Stimulated activated CD8-positive, alpha-beta memory T cell treated with anti-CD3 and anti-CD28 coated beads, Interleukin-7, amount 100 ng/mL, for 4 hours (primary cell): ENCODE data around the gene WDR77.
A peak's percentile ranks its signal among the peaks of the same experiment; 100 is the strongest.

ENCODE experiments used
- DNase-seq, 2 donors: peaks; one replicate each; pipeline ENCODE4 v3.0.0-alpha.2; 2020; ENCODE audit warnings: low read depth in 2 of 2

Gene WDR77

GRCh38 chr1:111469539-111469938 is 20.5 kb upstream of the WDR77 start:
- DNase-seq: no peak

- no peak for DNase-seq
These were observed 19.7 kb upstream of the WDR77 start for GRCh38 chr1:111468717-111469100.

- DNase-seq: no peak
These were observed 19.0 kb upstream of the WDR77 start for GRCh38 chr1:111467865-111468716.

GRCh38 chr1:111466480-111466879 is 17.4 kb upstream of the WDR77 start:
- no peak for DNase-seq

- no peak for DNase-seq
These were observed 16.7 kb upstream of the WDR77 start for GRCh38 chr1:111465754-111466153.

- DNase-seq: no peak
These were observed 14.1 kb upstream of the WDR77 start for GRCh38 chr1:111463029-111463683.

- no peak for DNase-seq
These were observed 13.4 kb upstream of the WDR77 start for GRCh38 chr1:111462370-111463028.

- no peak for DNase-seq
These were observed 12.7 kb upstream of the WDR77 start for GRCh38 chr1:111461765-111462164.

- DNase-seq: no peak
These were observed 6.6 kb upstream of the WDR77 start for GRCh38 chr1:111455642-111456031.

GRCh38 chr1:111454859-111455641 is 6.0 kb upstream of the WDR77 start:
- DNase-seq: no peak

GRCh38 chr1:111453706-111454105 is 4.7 kb upstream of the WDR77 start:
- no peak for DNase-seq

GRCh38 chr1:111452581-111452980 is 3.5 kb upstream of the WDR77 start:
- no peak for DNase-seq

GRCh38 chr1:111450185-111450584 is 1.1 kb upstream of the WDR77 start:
- no peak for DNase-seq

- DNase-seq: no peak
These were observed 604 bp upstream of the WDR77 start for GRCh38 chr1:111449703-111450017.

GRCh38 chr1:111448482-111448917 is 556 bp downstream of the WDR77 start:
- DNase-seq: peak in 1 of 2 donors; percentile 10

- DNase-seq: no peak
These were observed 1.8 kb downstream of the WDR77 start for GRCh38 chr1:111446967-111447892.

- no peak for DNase-seq
These were observed 2.5 kb downstream of the WDR77 start for GRCh38 chr1:111446546-111446945.

GRCh38 chr1:111444031-111444430 is 5.0 kb downstream of the WDR77 start:
- DNase-seq: no peak

GRCh38 chr1:111442457-111442856 is 6.6 kb downstream of the WDR77 start:
- DNase-seq: no peak

- peak; percentile 33 to 48 for DNase-seq
These were observed 7.4 kb downstream of the WDR77 start for GRCh38 chr1:111441573-111442192.
